ENCODE data around the gene ISM2.

Gene ISM2

DNA sequence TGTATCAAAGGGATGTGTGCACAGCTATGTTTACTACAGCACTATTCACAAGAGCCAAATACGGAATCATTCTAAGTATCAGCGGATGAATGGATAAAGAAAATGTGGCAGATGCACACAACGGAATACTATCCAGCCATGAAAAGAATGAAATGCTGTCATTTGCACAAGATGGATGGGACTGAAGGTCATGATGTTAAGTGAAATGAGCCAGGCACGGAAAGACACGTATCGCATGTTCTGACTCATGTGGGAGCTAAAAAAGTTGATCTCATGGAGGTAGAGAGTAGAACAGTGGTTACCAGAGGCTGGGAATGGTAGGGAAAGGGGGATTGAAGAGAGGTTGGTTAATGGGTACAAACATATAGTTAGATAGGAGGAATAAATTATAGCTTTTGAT is 25.9 kb upstream of the ISM2 start:
- no peak overlapping the region for H3K4me3 ChIP-seq (ENCODE audit: low read depth, low read length)
- TF ChIP-seq, protein P1, sequence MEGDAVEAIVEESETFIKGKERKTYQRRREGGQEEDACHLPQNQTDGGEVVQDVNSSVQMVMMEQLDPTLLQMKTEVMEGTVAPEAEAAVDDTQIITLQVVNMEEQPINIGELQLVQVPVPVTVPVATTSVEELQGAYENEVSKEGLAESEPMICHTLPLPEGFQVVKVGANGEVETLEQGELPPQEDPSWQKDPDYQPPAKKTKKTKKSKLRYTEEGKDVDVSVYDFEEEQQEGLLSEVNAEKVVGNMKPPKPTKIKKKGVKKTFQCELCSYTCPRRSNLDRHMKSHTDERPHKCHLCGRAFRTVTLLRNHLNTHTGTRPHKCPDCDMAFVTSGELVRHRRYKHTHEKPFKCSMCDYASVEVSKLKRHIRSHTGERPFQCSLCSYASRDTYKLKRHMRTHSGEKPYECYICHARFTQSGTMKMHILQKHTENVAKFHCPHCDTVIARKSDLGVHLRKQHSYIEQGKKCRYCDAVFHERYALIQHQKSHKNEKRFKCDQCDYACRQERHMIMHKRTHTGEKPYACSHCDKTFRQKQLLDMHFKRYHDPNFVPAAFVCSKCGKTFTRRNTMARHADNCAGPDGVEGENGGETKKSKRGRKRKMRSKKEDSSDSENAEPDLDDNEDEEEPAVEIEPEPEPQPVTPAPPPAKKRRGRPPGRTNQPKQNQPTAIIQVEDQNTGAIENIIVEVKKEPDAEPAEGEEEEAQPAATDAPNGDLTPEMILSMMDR (conservative IDR thresholded peaks at IDR 0.05; ENCODE audit: low read depth, low read length), result no peak
- no peak for DNase-seq (ENCODE audit: low read depth)

DNA sequence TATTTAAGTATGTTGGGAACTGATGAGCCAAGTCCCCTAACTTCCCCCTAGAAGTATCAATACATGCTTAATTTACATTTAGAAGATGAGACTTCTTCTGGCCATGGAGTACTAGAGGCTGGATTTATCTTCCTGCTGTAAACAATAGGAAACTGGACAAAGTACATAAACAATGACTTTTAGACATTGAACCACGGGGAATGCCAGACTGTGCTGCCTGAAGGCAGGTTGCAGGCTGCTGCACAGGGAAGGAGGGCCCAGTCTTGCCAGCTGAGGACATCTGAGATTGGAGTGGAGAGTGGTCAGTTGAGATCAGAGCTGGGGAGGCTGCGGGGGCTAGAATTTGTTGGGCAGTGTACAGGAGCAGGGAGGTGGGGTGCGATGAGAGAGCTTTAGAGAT is 24.5 kb upstream of the ISM2 start:
- TF ChIP-seq, protein P1 (conservative IDR thresholded peaks at IDR 0.05; ENCODE audit: low read depth, low read length), result no peak
- DNase-seq (ENCODE audit: low read depth), result no peak
- H3K4me3 ChIP-seq (ENCODE audit: low read depth, low read length), result no peak overlapping the region

GRCh38 chr14:77520555-77520954 is 21.9 kb upstream of the ISM2 start:
- DNase-seq (ENCODE audit: low read depth), result no peak
- H3K4me3 ChIP-seq (ENCODE audit: low read depth, low read length), result no peak overlapping the region
- TF ChIP-seq, protein P1 (conservative IDR thresholded peaks at IDR 0.05; ENCODE audit: low read depth, low read length), result no peak

GRCh38 chr14:77516126-77516525 is 17.5 kb upstream of the ISM2 start:
- H3K4me3 ChIP-seq (ENCODE audit: low read depth, low read length), result no peak overlapping the region
- TF ChIP-seq, protein P1 (conservative IDR thresholded peaks at IDR 0.05; ENCODE audit: low read depth, low read length), result no peak
- peak; percentile 25 for DNase-seq (ENCODE audit: low read depth)

- H3K4me3 ChIP-seq (ENCODE audit: low read depth, low read length), result no peak overlapping the region
- DNase-seq (ENCODE audit: low read depth), result peak; percentile 81
- TF ChIP-seq, protein P1 (conservative IDR thresholded peaks at IDR 0.05; ENCODE audit: low read depth, low read length), result no peak
Measured at GRCh38 chr14:77511486-77512162, 13.0 kb upstream of the ISM2 start.

DNA sequence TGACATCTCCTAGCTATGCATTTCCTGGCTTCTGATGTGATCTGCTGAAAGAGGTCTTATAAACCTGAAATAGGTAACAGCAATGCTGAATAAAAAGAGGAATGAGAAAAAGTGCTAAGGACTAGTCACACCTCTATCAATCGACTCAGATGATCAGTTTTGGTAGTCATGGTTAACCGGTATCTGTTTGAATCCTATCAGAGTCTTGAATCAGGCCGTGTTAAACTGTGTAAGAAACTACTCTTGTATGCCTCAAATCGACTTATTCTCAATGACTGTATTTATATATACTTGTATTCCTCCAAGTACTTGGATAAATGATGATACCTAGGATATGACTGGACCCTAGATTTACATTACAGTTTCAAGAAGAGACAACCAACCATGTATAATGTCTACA is 10.8 kb upstream of the ISM2 start:
- H3K4me3 ChIP-seq (ENCODE audit: low read depth, low read length), result no peak overlapping the region
- no peak for DNase-seq (ENCODE audit: low read depth)
- TF ChIP-seq, protein P1 (conservative IDR thresholded peaks at IDR 0.05; ENCODE audit: low read depth, low read length), result no peak

DNA sequence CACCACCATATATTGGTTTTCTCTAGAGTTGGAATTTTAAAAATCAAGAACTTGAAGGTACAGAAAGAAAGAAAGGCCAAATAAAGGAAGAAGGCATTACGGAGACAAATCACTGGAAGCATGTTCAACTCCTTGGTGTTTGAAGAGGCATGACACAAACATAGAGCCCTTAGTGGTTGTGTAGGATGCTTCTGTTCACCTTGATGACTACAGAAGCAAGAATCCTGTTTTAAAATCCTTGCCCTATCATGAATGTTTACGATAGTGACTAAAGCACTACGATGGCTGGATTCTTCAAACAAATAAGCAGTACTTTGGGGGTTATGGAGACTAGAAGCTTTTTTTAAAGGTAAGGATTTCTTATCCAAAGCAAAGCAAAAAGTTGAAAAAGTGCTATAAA is 10.3 kb upstream of the ISM2 start:
- DNase-seq (ENCODE audit: low read depth), result no peak
- no peak overlapping the region for H3K4me3 ChIP-seq (ENCODE audit: low read depth, low read length)
- TF ChIP-seq, protein P1 (conservative IDR thresholded peaks at IDR 0.05; ENCODE audit: low read depth, low read length), result no peak
